Cerebellar cortex (tissue), 1 donor: ENCODE data around the gene MTREX.
"Not testable (repeated sequence)": the region's sequence is repeated elsewhere in the genome, so short reads cannot be mapped to it uniquely, and the experiment has no call there.

Source experiments
- DNase-seq: peaks from one replicate; pipeline ENCODE4 v3.0.0-alpha.2; 2015; ENCODE audit warnings: low spot score

MTREX gene

DNA sequence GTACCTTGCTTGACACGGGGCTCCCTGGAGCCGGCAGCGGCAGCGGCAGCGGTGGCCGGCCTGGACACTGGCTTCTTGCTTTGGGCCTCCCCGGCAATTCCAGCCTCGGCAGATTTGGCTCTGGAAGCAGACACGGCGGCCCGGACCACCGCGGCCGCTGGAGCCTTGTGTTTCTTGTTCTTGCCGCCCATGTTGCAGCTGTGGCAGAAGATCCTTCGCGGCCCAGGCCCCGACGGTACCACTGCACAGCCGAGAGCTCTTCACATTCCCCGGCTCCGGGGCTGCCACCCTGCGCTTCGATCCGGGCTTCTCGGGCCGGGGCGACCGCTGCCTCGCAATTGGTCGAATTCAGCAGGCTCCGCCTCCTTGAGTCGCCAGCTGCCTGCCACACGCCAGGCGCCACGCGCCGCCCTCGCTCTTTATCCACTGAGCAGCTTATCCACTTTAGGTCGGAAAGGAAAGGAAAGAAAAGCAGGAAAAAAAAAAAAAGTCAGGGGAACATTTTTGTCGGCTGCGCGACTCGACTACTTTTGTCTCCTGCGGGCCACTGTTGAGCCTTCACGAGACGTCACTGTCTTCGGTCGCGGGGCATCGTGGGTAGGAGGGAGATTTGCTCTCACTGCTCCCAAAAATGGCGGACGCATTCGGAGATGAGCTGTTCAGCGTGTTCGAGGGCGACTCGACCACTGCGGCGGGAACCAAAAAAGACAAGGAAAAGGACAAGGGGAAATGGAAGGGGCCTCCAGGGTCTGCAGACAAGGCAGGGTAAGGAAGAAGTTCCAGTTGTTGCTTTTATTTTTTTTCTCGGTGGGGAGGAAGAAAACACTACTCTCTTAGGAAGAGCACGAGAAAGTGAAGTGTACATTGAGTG lies at the start of gene MTREX, which contains the start of gene DHX29:
Gene MTREX (plus strand): TSS at position 607 of the 871 bp plus-strand sequence. CDS start 25 bp downstream, at position 632.
Gene DHX29 (minus strand): TSS at position 312 of the 871 bp plus-strand sequence. CDS start 121 bp downstream, at position 191.
- DNase-seq = peak; percentile 91

DNA sequence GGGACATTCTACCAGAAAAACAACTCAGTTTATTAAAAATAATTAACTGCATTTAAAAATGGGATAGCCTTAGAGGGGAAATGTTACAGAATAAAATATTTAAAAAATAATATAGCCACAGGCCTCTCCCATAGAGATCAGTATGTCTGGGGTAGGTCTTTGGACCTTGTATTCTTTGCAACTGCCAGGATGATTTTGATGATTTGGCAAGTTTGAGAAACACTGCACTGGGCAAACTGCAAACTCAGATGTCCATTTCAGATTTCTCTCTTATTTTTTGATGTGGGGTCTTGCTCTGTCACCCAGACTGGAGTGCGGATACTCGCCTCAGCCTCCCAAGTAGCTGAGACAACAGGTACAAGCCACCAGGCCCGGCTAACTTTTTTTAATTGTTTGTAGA lies 49.5 kb upstream of the MTREX start:
- DNase-seq = no peak

DNA sequence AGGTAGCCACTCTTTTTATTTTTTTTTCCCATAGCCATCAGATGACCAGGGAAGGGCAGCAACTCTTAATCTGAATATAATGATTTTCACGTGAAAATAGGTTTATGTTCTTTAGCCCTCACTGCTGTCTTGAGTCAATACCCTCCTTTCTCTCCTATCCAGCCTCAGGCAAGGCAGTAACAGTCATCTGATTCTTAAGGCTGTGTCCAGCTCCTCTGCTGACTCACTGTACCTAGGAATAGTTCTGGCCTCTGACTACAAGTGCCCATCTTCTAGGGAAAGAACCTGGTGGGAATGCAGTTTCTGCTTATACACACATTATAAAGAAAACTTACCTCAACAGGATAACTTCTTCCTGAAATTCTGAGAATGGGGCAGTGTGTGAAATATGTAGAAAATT lies 31.0 kb upstream of the MTREX start:
- DNase-seq = no peak

DNA sequence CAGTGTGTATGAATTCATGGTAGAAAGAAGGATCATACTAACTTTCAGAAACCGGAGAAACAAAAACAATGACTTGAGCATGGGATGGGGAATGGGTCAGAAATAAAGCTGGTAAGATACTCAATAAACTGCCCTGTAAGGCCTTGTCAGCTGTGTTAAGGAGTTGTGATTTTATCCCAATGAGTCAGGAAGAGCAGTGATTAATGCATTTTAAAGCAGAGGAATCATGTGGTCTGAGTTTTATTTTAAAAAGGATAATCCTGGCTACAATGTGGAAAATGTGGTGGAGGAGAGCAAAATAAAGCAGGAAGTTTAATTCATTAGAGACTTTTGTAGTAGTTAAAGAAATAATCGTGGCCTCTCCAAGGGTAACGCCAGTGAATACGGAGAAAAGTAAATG lies 29.0 kb upstream of the MTREX start:
- DNase-seq = no peak

DNA sequence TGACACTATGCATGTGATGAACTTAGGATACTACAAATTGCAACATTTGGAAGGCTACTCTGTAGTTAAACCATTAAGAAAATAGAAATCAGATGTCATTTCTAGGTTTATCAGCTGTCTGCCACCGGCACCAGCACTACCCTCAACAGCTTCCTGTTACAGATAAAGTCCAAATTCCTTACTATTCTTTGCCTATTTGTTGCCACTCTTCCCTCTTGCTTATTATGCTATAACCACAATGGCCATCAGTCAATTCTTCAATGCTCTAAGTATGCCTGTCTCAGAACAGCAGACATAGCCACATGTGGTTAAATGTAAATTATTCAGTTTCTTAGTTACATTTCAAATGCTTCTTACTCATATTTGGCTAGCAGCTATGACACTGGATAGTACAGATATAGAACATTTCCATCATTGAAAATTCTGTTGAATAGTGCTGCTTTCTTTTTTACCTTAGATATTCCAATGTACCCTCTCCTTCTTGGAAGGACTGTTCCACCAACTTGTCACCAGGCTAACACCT lies 21.3 kb upstream of the MTREX start:
- DNase-seq = no peak

DNA sequence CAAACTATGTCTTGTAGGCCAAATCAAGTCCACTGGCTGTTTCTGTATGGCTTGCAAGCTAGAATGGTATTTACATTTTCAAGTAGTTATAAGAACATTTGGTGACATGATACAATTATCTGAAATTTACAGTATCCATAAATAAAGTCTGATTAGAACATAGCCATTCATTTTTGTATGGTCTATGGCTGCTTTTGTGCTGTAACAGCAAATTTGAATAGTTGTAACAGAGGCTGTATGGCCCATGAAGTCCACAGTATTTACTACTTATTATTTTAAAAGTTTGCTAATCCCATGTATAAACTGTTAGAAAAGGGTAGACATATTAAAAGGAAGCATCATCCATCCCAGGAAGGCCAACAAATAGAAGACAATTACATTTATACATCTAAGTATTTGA lies 18.0 kb upstream of the MTREX start:
- DNase-seq = no peak

DNA sequence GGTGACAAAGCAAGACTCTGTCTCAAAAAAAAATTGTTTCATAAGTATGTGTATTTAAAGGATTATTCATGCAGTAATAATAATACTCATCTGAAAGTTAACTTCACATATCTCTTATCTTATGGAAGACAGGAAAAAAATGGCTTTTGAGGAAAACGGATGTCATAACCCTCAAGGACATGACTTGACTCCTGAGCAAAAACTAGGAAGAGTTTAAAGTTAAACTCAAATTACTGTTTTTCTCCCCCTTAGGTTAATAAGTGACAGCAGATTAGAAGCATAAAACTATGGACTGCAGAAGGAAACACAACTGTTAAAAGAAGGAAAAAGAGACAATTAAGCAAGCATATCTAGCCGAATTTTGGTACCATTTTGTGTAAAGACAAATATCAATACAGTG lies 16.8 kb upstream of the MTREX start:
- no peak for DNase-seq

DNA sequence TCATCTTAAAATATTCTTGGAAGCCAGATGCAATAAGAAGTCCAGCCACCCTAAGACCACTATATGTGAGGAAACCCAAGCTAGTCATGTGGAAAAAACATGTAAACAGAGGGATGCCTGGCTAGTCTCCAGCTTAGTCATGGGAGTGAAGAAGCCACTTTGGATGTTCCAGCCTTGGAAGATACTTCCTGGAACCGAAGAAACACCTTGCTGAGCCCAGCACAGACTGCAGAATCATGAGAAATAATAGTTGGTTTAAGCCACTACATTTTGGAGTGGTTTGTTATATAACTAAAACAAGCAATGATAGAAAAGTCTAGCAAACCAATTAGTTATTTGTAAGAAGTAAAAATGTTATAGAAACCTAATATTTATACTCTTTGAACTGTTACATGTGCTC lies 12.9 kb upstream of the MTREX start:
- no peak for DNase-seq

DNA sequence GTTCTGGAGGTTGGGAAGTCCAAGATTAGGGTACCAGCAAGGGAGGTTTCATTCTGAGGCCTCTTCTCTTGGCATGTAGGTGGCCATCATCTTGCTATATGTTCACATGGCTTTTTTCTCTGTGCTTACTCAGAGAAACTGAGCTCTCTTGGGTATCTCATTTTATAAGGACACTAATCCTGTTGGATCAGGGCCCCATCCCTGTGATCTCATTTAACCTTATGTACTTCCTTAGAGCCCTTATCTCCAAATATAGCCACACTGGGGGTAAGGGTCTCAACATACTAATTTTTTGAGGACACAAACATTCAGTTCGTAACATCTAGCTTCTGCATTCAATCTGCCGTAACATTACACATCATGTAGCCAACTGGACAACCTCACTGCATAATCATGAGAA lies 6.9 kb upstream of the MTREX start:
- DNase-seq = no peak

DNA sequence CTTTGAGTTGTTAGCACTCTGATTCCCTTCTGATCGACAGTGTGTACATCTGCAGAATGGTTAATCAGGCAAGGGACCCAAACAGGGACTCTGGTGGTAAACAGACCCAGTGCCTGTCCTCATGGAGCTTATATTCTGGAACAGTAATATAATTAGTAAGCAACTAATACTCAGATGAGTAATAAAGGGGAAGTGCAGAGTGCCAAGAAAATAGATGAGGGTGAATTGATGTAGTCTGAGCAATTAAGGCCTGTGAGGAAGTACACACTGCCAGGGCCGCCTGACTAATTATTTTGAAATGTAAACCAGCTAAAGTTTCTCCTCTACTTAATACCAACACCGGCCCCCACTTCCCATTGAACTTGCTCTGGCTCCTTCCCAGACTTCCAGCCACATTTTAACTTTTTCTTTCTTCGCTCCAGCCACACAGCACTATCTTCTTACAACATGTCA lies 4.5 kb upstream of the MTREX start:
- no peak for DNase-seq

DNA sequence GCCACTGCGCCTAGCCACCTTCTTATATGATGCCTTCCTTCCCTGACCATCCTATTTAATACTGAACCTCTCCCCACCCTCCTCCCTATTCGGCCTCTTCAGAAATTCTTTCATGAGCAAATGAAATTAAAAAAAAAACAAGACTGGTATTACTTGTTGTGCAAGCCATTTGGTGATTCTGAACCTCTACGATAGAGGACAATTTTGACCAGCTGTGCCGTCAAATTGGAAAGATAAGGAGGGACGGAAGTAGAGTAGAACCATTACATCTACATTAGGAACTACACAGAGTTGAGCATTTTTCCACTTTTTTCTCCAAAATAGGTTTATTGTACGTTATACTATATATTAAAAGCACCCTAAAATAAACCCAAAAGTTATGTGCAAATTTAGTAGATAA lies 3.2 kb upstream of the MTREX start:
- DNase-seq = no peak

DNA sequence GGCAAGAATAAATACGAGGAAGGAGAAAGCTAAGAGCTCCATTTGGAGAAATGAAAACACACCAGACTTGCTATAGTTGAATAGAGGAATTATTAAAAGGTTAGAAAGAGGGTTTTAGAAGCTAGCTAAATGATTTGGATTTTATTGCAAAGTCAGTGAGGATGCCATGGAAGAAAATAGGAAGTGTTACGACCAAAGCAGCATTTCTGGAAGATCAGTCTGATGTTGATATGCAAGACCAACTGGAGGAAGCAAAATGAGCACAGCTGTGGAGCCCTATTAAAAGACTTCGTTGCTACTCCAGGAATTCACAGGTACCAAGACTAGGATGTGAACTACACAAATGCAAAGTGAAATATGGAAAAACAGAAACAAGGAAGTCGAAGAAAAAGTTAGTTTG lies 2.4 kb upstream of the MTREX start:
- no peak for DNase-seq

DNA sequence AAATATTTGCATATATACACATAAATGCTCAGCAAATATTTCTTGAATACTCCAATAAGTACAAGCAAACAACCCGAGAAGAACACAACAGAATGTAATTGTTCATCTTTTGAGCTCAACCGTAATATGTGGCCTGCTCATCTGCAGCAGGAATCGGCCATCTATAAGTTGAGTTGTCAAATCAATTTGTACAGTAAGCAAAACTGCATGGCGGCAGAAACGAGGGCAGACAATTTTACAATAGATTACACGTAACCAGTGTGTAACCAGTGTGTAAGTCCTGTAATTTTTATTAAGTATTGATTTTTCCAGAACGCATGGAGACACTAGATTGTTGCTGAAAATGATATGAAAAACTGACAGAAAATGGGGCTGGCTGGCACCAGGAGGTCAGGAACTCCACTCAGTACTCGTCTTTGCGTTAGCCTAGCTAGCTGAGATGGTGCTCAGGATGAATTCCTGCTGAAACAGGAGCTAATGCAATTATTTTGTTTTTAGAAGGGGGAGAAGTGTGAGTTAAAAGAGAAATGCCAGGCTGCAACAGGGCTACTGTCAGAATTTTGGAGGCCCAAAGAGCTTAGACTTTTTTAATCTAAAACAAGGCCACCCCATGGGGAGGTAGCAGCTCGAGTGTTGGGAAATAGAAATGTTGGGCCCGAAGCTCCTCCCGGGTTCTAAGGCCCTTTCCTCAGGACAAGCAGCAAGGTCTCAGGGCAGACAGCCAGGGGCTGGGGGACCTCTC lies 977 bp upstream of the MTREX start:
- no peak for DNase-seq

DNA sequence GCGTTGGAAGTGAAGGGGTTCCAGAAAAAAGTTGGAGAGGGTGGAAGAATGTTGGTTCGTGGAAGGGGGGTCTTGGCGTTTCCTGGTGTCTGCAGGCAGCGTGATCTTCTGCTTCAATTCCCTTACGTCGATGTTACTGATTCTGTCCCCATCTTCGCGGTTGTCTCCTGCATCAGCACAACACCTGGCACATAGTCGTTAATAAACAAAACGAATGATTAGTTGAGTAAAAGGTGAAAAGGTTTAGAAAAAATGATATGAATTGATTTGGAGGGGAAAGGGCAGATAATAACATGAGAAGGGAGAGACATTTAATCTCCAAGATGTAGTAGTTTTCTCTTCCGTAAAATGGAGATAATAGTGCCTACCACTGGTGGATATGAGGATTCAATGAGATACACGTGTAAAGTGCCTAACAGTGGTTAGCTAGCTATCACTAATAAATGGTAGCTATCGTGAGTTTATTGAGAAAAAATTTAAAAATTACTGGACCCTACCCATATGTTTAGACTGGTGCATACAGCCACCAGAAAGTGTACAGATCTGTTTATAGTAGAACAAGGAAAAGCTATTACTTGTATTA lies 556 bp downstream of the MTREX start:
- DNase-seq = peak; percentile 36

DNA sequence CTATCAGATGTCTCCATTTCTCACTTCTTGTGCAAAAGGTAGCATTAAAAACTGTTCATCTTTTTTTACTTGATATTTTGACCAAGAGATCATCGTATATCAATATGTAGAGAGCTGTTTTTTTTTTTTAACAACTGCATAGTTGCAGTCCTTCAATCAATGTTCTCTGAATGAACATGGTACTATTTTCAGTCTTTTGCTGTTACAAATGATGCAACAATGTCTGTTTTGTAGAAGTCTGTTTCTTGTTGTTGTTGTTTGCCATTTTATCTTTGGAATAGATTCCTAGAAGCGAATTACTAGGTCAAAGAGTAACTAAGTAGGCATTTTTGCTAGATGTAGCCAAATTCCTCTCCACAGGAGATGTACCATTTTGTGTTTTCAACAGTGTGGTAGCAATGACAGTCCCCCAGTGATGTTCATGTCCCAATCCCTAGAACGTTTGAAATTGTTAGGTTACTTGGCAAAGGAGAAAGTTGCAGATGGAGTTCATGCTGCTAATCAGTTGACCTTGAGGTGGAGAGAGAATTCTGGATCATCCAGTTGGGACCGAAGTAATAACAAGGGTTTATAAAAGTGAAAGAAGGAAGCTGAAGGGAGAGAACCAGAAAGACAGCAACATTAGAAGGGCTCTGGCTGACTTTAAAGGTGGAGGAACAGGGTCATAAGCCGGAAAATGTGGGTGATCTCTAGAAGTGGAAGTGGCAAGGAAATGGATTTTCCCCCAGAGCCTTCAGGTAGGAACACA lies 6.3 kb downstream of the MTREX start:
- DNase-seq = no peak

DNA sequence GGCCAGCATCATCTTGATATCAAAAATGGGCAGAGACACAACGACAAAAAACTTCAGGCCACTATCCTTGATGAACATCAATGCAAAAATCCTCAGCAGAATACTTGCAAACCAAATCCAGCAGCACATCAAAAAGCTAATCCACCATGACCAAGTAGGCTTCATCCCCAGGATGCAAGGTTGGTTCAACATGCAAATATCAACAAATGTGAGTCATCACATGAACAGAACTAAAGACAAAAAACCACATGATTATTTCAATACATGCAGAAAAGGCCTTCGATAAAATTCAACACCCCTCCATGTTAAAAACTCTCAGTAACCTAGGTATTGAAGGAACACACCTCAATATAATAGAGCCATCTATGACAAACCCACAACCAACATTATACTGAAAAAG lies 8.5 kb downstream of the MTREX start:
- DNase-seq = no peak

DNA sequence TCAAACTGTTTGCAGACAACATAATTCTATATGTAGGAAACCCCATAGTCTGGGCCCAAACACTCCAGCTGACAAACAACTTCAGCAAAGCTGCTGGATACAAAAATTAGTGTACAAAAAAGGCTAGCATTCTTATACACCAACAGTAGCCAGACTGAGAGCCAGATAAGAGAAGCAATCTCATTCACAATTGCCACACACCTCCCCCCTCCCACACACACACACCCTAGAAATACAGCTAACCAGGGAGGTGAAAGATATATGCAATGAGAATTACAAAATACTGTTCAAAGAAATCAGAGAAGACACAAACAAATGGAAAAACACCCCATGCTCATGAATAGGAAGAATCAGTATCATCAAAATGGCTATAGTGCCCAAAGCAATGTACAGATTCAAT lies 9.0 kb downstream of the MTREX start:
- no peak for DNase-seq

DNA sequence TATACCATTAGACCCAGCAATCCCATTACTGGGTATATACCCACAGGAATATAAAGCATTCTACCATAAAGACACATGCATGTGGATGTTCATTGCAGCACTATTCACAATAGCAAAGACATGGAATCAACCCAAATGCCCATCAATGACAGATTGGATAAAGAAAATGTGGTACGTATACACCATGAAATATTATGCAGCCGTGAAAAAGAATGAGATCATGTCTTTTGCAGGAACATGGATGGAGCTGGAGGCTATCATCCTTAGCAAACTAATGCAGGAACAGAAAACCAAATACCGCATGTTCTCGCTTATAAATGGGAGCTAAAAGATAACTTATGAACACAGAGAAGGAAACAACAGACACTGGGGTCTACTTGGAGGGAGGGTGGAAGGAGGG lies 10.4 kb downstream of the MTREX start:
- not testable (repeated sequence) for DNase-seq

DNA sequence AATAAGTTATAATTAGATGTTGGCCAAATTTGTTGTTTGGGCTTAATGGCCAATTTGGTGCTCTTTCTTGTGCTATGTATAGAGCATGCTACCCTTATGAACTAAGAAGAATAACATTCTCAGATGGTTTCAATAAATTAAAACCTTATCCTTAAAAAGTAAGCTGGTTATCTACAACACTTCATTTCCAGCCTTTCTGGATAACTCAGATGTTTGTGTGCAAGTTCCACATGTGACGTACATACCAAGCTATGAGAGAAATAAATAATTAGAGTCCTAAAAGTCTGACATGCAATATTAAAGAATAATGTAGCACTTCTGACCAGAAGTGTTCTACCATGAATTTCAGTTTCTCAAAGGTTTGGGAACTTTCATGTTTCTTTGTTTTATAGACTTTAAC lies 11.7 kb downstream of the MTREX start:
- DNase-seq = no peak

DNA sequence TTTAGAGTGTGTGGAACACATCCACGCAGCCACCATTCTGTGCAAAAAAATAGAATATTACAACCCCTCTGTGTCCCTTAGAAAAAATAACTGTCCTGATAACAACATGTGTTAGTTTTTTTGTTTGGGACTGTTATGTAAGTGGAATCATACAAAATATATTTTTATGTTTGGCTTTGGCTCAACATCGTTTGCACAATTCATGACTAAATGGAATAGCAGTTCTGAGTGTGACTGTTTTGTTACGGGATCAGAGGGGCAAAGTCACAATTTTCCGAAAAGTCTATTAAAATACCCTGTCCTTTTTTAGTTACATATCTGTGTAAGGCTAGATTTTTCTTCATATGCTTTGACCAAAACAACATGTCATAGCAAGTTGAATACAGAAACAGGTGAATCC lies 12.8 kb downstream of the MTREX start:
- DNase-seq = no peak

DNA sequence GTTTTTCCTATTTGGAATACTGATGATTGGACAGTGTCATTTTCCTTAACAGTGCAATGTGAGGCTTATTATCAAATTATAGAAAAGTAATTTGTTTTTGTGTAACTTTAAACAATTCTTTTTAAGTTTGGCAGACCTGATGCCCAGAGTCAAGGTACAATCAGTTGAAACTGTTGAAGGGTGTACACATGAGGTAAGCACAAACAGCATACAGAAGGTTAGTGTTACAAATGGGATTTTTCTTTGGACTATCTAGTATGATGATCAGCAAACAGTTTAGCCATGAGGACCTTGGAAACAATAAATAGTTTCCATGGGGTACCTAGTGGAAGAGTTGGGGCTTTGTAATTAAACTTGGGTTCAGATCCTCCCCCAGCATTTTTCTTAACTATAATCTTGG lies 16.2 kb downstream of the MTREX start:
- no peak for DNase-seq
